H1 (cell line): Measurements from ENCODE around the gene C11orf54. TPM values are rescaled to one million over a fixed set of nuclear protein-coding genes. Genes with fewer than 3 reads are reported as not detected.

ENCODE experiments used
- CTCF ChIA-PET: fragments of 300-600 bp; sonication (Branson Sonifier 250); formaldehyde crosslinking; loops from one replicate; lab custom pipeline; 2021; ENCODE audit not compliant: partially characterized antibody; lab: Charles Lee
- POLR2A ChIA-PET: fragments of 300-600 bp; sonication (Branson Sonifier 250); formaldehyde crosslinking; loops from one replicate; lab custom pipeline; 2021; ENCODE audit warnings: inconsistent platforms; ENCODE audit not compliant: partially characterized antibody; lab: Charles Lee
- DNase-seq, 2 experiments: peaks; one replicate each; pipeline versions ENCODE4 v3.0.0 to v3.0.0-alpha.2; 2010 to 2022; ENCODE audit warnings: low spot score in 2 of 2, low read depth in 1 of 2, mixed read lengths in 1 of 2
- FAIRE-seq: peaks from 2 replicates; lab custom pipeline; 2011; peaks lifted over from hg19 to GRCh38; lab: Jason Lieb, UNC
- H2AFZ ChIP-seq: 2 replicates; pipeline ENCODE4 v1.8.1; 2012; ENCODE audit warnings: low read length, inconsistent platforms
- H2AK5ac ChIP-seq: 2 replicates; pipeline ENCODE4 v1.6.1; 2013; ENCODE audit warnings: low read depth, low read length
- H2BK120ac ChIP-seq: replicated peaks from 2 replicates; pipeline ENCODE3; 2013; ENCODE audit warnings: low read depth, low read length, inconsistent platforms
- H2BK12ac ChIP-seq: 2 replicates; pipeline ENCODE4 v1.6.1; 2013; ENCODE audit warnings: low read depth, low read length
- H2BK15ac ChIP-seq: 2 replicates; pipeline ENCODE4 v1.6.1; 2013; ENCODE audit warnings: low read length
- H2BK20ac ChIP-seq: 2 replicates; pipeline ENCODE4 v1.6.1; 2013; ENCODE audit warnings: low read length
- H2BK5ac ChIP-seq: 2 replicates; pipeline ENCODE4 v1.6.1; 2013; ENCODE audit warnings: low read depth, low read length
- H3K14ac ChIP-seq: 2 replicates; pipeline ENCODE4 v1.6.1; 2013; ENCODE audit warnings: inconsistent platforms; ENCODE audit not compliant: insufficient read length
- H3K18ac ChIP-seq: 2 replicates; pipeline ENCODE4 v1.6.1; 2013; ENCODE audit warnings: low read length; ENCODE audit errors: extremely low read depth
- H3K23ac ChIP-seq: 2 replicates; pipeline ENCODE4 v1.6.1; 2013; ENCODE audit warnings: inconsistent platforms; ENCODE audit not compliant: insufficient read length
- H3K23me2 ChIP-seq: 2 replicates; pipeline ENCODE4 v1.6.1; 2013; ENCODE audit warnings: low read depth, low read length
- H3K27ac ChIP-seq: 2 replicates; pipeline ENCODE4 v1.6.1; 2011; ENCODE audit warnings: low read depth, low read length, inconsistent platforms
- H3K27me3 ChIP-seq, 4 experiments: replicated peaks in 1 of 4; 1 replicate in 1 of 4; 2 replicates in 3 of 4; pipeline versions ENCODE4 v1.6.1 to v1.8.1; 2011 to 2013; ENCODE audit warnings: low read length in 3 of 4, mild to moderate bottlenecking in 3 of 4, inconsistent platforms in 2 of 4, mixed read lengths in 2 of 4, moderate library complexity in 1 of 4; ENCODE audit not compliant: control insufficient read depth in 3 of 4, insufficient read depth in 3 of 4; ENCODE audit errors: extremely low read depth in 1 of 4
- H3K36me3 ChIP-seq, 4 experiments: 2 replicates each; pipeline versions ENCODE4 v1.6.1 to v1.8.1; 2011 to 2013; ENCODE audit warnings: mild to moderate bottlenecking in 4 of 4, low read length in 3 of 4, moderate library complexity in 2 of 4, control low read depth in 1 of 4, inconsistent platforms in 1 of 4; ENCODE audit not compliant: insufficient read depth in 4 of 4, control insufficient read depth in 2 of 4
- H3K4ac ChIP-seq: replicated peaks from 2 replicates; pipeline ENCODE3; 2013; ENCODE audit warnings: low read length, low read depth, mixed read lengths, inconsistent platforms; ENCODE audit not compliant: insufficient read length
- H3K4me1 ChIP-seq, 4 experiments: replicated peaks in 1 of 4; 1 replicate in 1 of 4; 2 replicates in 3 of 4; pipeline versions ENCODE4 v1.6.1 to v1.8.1; 2011 to 2013; ENCODE audit warnings: low read length in 3 of 4, inconsistent platforms in 2 of 4, mixed read lengths in 1 of 4; ENCODE audit not compliant: insufficient read depth in 4 of 4, control insufficient read depth in 3 of 4
- H3K4me2 ChIP-seq, 2 experiments: 2 replicates each; pipeline versions ENCODE4 v1.6.1 to v1.8.1; 2011 to 2013; ENCODE audit warnings: low read depth in 2 of 2, low read length in 2 of 2, control low read depth in 1 of 2, inconsistent platforms in 1 of 2, mild to moderate bottlenecking in 1 of 2; ENCODE audit not compliant: insufficient read depth in 1 of 2
- H3K4me3 ChIP-seq, 4 experiments: fragments of 200-600, 300-600 bp in 1 of 4; sonication (generic), shearing (Covaris generic), sonication (Bioruptor Twin) in 1 of 4; 2 replicates each; pipeline versions ENCODE4 v1.5.1 to v1.8.1; 2011 to 2016; ENCODE audit warnings: low read length in 4 of 4, low read depth in 3 of 4, control low read depth in 2 of 4, inconsistent platforms in 2 of 4, mild to moderate bottlenecking in 2 of 4, mixed read lengths in 1 of 4, moderate library complexity in 1 of 4; ENCODE audit not compliant: insufficient read depth in 2 of 4; ENCODE audit errors: extremely low read depth in 1 of 4
- H3K56ac ChIP-seq: replicated peaks from 2 replicates; pipeline ENCODE3; 2013; ENCODE audit warnings: low read depth, mild to moderate bottlenecking, mixed read lengths, low read length, inconsistent platforms; ENCODE audit not compliant: insufficient read length
- H3K79me1 ChIP-seq: 2 replicates; pipeline ENCODE4 v1.6.1; 2013; ENCODE audit warnings: low read depth, low read length, control low read depth
- H3K79me2 ChIP-seq, 2 experiments: 2 replicates each; pipeline versions ENCODE4 v1.6.1 to v1.8.1; 2012 to 2013; ENCODE audit warnings: low read length in 2 of 2, mild to moderate bottlenecking in 2 of 2, inconsistent platforms in 1 of 2; ENCODE audit not compliant: insufficient read depth in 2 of 2, control insufficient read depth in 1 of 2
- H3K9ac ChIP-seq, 4 experiments: replicated peaks in 1 of 4; 1 replicate in 1 of 4; 2 replicates in 3 of 4; pipeline versions ENCODE4 v1.6.1 to v1.8.1; 2011 to 2013; ENCODE audit warnings: low read depth in 3 of 4, low read length in 3 of 4, control low read depth in 2 of 4, mild to moderate bottlenecking in 2 of 4, moderate library complexity in 2 of 4, inconsistent platforms in 1 of 4; ENCODE audit errors: extremely low read depth in 1 of 4
- H3K9me3 ChIP-seq, 2 experiments: 2 replicates each; pipeline versions ENCODE4 v1.6.1 to v1.8.1; 2012 to 2013; ENCODE audit warnings: mild to moderate bottlenecking in 2 of 2, moderate library complexity in 2 of 2, control low read depth in 1 of 2, inconsistent platforms in 1 of 2, low read depth in 1 of 2, low read length in 1 of 2, mixed read lengths in 1 of 2; ENCODE audit not compliant: insufficient read depth in 2 of 2
- H4K20me1 ChIP-seq, 2 experiments: replicated peaks in 1 of 2; 2 replicates each; pipeline versions ENCODE3 to v1.8.1; 2011 to 2013; ENCODE audit warnings: inconsistent platforms in 2 of 2, low read length in 2 of 2, mild to moderate bottlenecking in 1 of 2; ENCODE audit not compliant: insufficient read depth in 2 of 2, control insufficient read depth in 1 of 2
- H4K5ac ChIP-seq: 2 replicates; pipeline ENCODE4 v1.6.1; 2013; ENCODE audit warnings: low read length, low read depth, mixed read lengths, inconsistent platforms; ENCODE audit not compliant: insufficient read length
- H4K8ac ChIP-seq: 2 replicates; pipeline ENCODE4 v1.8.0; 2013; ENCODE audit warnings: mild to moderate bottlenecking, moderate library complexity, low read length, inconsistent platforms; ENCODE audit not compliant: insufficient read depth; ENCODE audit errors: extremely low read depth
- H4K91ac ChIP-seq: replicated peaks from 2 replicates; pipeline ENCODE3; 2013; ENCODE audit warnings: low read length, mixed read lengths, inconsistent platforms; ENCODE audit not compliant: insufficient read length
- CTBP2 ChIP-seq: IDR thresholded peaks from 2 replicates; pipeline ENCODE4 v1.7.0; 2011; ENCODE audit warnings: borderline replicate concordance, mild to moderate bottlenecking, moderate library complexity, mixed read lengths, low read length; ENCODE audit not compliant: insufficient read depth, insufficient read length
- EP300 ChIP-seq, 2 experiments: IDR thresholded peaks; 1 replicate in 1 of 2; 2 replicates in 1 of 2; pipeline ENCODE4 v1.6.1; 2011 to 2012; ENCODE audit warnings: low read depth in 2 of 2, low read length in 2 of 2, mild to moderate bottlenecking in 2 of 2, borderline replicate concordance in 1 of 2, inconsistent platforms in 1 of 2, moderate library complexity in 1 of 2
- HDAC6 ChIP-seq: IDR thresholded peaks from one replicate; pipeline ENCODE4 v1.7.1; 2012; ENCODE audit warnings: low read depth, mild to moderate bottlenecking, inconsistent platforms, low read length, moderate library complexity
- SIN3A ChIP-seq, 2 experiments: IDR thresholded peaks in 1 of 2; conservative IDR thresholded peaks in 1 of 2; 2 replicates each; pipeline ENCODE4 v1.6.1; 2011 to 2012; ENCODE audit warnings: low read length in 2 of 2, improper control_type of control experiment in 1 of 2, low read depth in 1 of 2, mild to moderate bottlenecking in 1 of 2
- WGBS, 2 experiments: shearing (Covaris generic) in 1 of 2; methylation state at CpG; one replicate each; pipeline versions ENCODE4 v1.1.6 to v1.1.7; 2013 to 2015; ENCODE audit warnings: low lambda C conversion rate in 2 of 2, mixed read lengths in 2 of 2, inconsistent platforms in 1 of 2, low coverage in 1 of 2, missing lambda C conversion rate in 1 of 2; ENCODE audit not compliant: insufficient replicate concordance in 2 of 2, insufficient coverage in 1 of 2, insufficient read length in 1 of 2; ENCODE audit errors: extremely low coverage in 1 of 2, missing lambda C conversion rate in 1 of 2; 5-methylcytosine and 5-hydroxymethylcytosine counted together
- polyA plus RNA-seq, 7 experiments: library from polyadenylated mRNA; depleted of rRNA in 3 of 7; stranded (reverse) in 5 of 7; unstranded in 2 of 7; fragments of >200 nt in 5 of 7; fragments of 200-250 nt in 2 of 7; gene quantifications; 1 replicate in 5 of 7; 2 replicates in 1 of 7; 4 replicates in 1 of 7; pipeline versions ENCODE4 v1.2.1 to v1.2.3, GENCODE V29; 2011 to 2013; ENCODE audit warnings: missing spikeins in 2 of 7, mixed read lengths in 2 of 7
- total RNA-seq: library from RNA; stranded (reverse); fragmentation: NEBNext Ultra II Directional; extraction: Animal tissue kit (Norgen Biotek cat#: 25700); gene quantifications from 2 replicates; pipeline ENCODE4 v1.2.1, GENCODE V29; 2021

The C11orf54 gene
- total and polyA plus RNA-seq, 2 of the 8 experiments (the other 6 are each of a cell fraction or from before 2014, with no cell fraction given) = 14.7 to 24.5 TPM

- Histone ChIP-seq H3K4ac (no peak overlapping the region), H3K27me3 (no peaks in the 10 kb centered on the region), H2AFZ (no peak overlapping the region), H3K9me3 (no peaks in the 10 kb centered on the region), H4K20me1 (peaks cover 3 to 4% of the 10 kb centered on the region in 2 experiments), H3K79me1 (no peaks in the 10 kb centered on the region; the same call in 1 of the 2 replicates), H3K23me2 (no peaks in the 10 kb centered on the region; the same call in 1 of the 2 replicates), H3K23ac (no peak overlapping the region), H4K5ac (no peak overlapping the region), H3K56ac (no peak overlapping the region), H3K4me2 (no peak overlapping the region; a peak in 1 of 4 replicates), H3K27ac (no peak overlapping the region), H2BK120ac (no peak overlapping the region), H3K14ac (no peak overlapping the region), H3K4me1 (peaks cover 3 to 8% (median 6%) of the 10 kb centered on the region in 4 experiments; a peak in 6 of 7 replicates), H4K91ac (no peak overlapping the region), H2BK5ac (no peak overlapping the region), H2AK5ac (no peak overlapping the region), H3K18ac (no peak overlapping the region), H2BK15ac (no peak overlapping the region), H3K9ac (no peak overlapping the region), H4K8ac (no peak overlapping the region), H3K79me2 (peaks cover 18 to 57% of the 10 kb centered on the region in 2 experiments), H3K4me3 (no peak overlapping the region), H3K36me3 (peaks cover 8 to 25% (median 16%) of the 10 kb centered on the region in 4 experiments; a peak in 7 of 8 replicates), H2BK20ac (no peak overlapping the region), H2BK12ac (no peak overlapping the region)
- ChIA-PET CTCF (interaction anchor here (1.9 kb wide), 1 partner anchor 41 kb away, joined by 10 read pairs; the partner anchor contains the start of gene MED17), POLR2A (interaction anchor here (1.9 to 16.4 kb wide), 4 partner anchors 12 to 41 kb away, joined by 6 to 495 read pairs (median 78); partner anchors contain the start of gene MED17)
- TF ChIP-seq EP300 (IDR thresholded peaks at IDR 0.05; ENCODE audit: borderline replicate concordance in 1 of 2, low read depth in 2 of 2, low read length in 2 of 2) (no peak), SIN3A (conservative IDR thresholded peaks at IDR 0.05 in 1 of 2, IDR thresholded peaks at IDR 0.05 in 1 of 2; ENCODE audit: low read depth in 1 of 2, low read length in 2 of 2) (no peak), HDAC6 (no peak), CTBP2 (no peak)
- no peak for FAIRE-seq
- 95% methylated on average over 23 of the region's 23 CpGs; no CpG with 5 or more reads in 1 of the 2 experiments for WGBS, 2 experiments
- DNase-seq = no peak
These were observed 1.8 kb downstream of the C11orf54 start for GRCh38 chr11:93743291-93743690.
